OCI-LY3 (cell line): ENCODE results near the gene DOCK10.

Experiments used
- H2AFZ ChIP-seq: fragments of 200-600, 300-600 bp; shearing (Covaris generic); 2 replicates; pipeline ENCODE4 v1.6.0; 2014; ENCODE audit warnings: antibody characterized with exemption, low read depth, low read length
- H3K27ac ChIP-seq: fragments of 200-600, 300-600 bp; sonication (generic); 2 replicates; pipeline ENCODE4 v1.5.1; 2014; ENCODE audit warnings: mild to moderate bottlenecking, low read length, moderate library complexity, mixed read lengths
- H3K27me3 ChIP-seq: fragments of 200-600, 300-600 bp; sonication (generic); 2 replicates; pipeline ENCODE4 v1.6.1; 2014; ENCODE audit warnings: low read depth, low read length, mixed read lengths
- H3K36me3 ChIP-seq: fragments of 200-600, 300-600 bp; sonication (generic); replicated peaks from 2 replicates; pipeline ENCODE3; 2014; ENCODE audit warnings: low read depth, low read length, mixed read lengths
- H3K4me1 ChIP-seq: fragments of 300-600, 200-600 bp; sonication (generic); 2 replicates; pipeline ENCODE4 v1.6.1; 2014; ENCODE audit warnings: low read length, mixed read lengths
- H3K4me2 ChIP-seq: fragments of 200-600, 300-600 bp; sonication (generic); 2 replicates; pipeline ENCODE4 v1.6.1; 2014; ENCODE audit warnings: low read length, mixed read lengths
- H3K4me3 ChIP-seq: fragments of 300-600, 200-600 bp; sonication (generic); 2 replicates; pipeline ENCODE4 v1.5.1; 2014; ENCODE audit warnings: antibody characterized with exemption, mild to moderate bottlenecking, low read length, moderate library complexity
- H3K79me2 ChIP-seq: fragments of 300-600, 200-600 bp; shearing (Covaris generic); 2 replicates; pipeline ENCODE4 v1.6.1; 2014; ENCODE audit warnings: mild to moderate bottlenecking, low read length, mixed read lengths
- H3K9ac ChIP-seq: fragments of 300-600, 200-600 bp; shearing (Covaris generic); 2 replicates; pipeline ENCODE4 v1.6.0; 2014; ENCODE audit warnings: mild to moderate bottlenecking, low read length, moderate library complexity
- H3K9me3 ChIP-seq: fragments of 200-600, 300-600 bp; shearing (Covaris generic); 2 replicates; pipeline ENCODE4 v1.6.1; 2014; ENCODE audit warnings: low read length, mixed read lengths; ENCODE audit not compliant: insufficient read depth
- H4K20me1 ChIP-seq: fragments of 200-600, 300-600 bp; sonication (generic); 2 replicates; pipeline ENCODE4 v1.6.1; 2016; ENCODE audit warnings: low read length, mixed read lengths; ENCODE audit not compliant: insufficient read depth
- EZH2phosphoT487 ChIP-seq: fragments of 200-600 bp; shearing (Covaris generic); IDR thresholded peaks from 2 replicates; pipeline ENCODE4 v1.6.1; 2018; ENCODE audit warnings: antibody characterized with exemption, mixed run types, low read depth
- TF ChIP-seq, protein P1 (sequence below): fragments of 200-600, 300-600 bp; sonication (generic); IDR thresholded peaks from 2 replicates; pipeline ENCODE4 v1.5.1; 2014; ENCODE audit warnings: antibody characterized with exemption, low read length, low read depth

The DOCK10 gene

DNA sequence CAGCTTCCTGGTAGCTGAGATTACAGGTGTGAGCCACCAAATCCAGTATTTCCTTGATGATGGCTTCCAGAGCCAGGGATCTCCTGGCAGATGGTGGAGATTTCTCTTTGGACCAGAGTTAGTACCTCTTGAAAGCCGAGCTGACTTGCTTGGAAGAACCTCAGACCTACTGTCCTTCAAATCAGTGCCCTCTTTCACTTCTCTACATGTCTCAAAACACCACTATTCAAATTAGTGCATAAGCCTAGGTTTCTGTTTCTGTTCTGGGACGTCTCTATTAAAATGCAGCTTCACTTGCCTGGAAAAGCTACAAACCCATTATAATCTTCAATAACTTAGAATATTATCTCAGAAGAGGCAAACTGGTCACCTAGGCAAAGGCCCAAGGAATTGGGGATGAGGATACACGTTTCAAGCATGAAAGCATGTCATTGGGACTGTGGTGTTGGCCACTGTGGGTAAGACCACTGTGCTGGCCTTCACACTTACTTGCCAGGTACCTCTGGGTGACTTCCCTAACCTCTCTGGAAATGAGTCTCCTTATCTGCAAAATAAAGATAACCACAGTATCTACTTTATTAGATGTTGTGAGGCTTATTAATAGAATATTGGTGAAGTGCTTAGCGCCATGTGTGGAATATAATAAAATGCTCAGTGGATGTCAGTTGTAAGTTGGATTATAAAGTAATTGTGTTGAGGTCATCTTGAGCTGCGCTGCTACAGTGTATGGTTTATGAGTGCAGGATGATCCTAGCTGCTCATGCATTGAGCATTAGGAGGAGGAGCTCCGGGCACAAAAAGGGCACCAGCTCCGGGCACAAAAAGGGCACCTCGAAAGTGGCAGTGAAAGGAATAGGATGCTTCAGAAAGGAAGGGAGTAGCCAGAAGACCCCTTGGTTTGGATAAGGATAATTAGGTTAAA lies 84.5 kb downstream of the DOCK10 start:
- peak overlapping the region; percentile 56 for H3K4me3 ChIP-seq
- peaks cover 50% of the 10 kb centered on the region for H3K79me2 ChIP-seq
- no peaks in the 10 kb centered on the region for H3K27me3 ChIP-seq
- H3K4me2 ChIP-seq = peak overlapping the region; percentile 89
- H4K20me1 ChIP-seq = peaks cover 27% of the 10 kb centered on the region
- H3K9me3 ChIP-seq = no peaks in the 10 kb centered on the region
- H3K27ac ChIP-seq = peak overlapping the region; percentile 91
- H2AFZ ChIP-seq = no peak overlapping the region
- peaks cover 3% of the 10 kb centered on the region for H3K36me3 ChIP-seq
- peaks cover 78% of the 10 kb centered on the region for H3K4me1 ChIP-seq
- H3K9ac ChIP-seq = peak overlapping the region; percentile 36; the same call in 1 of the 2 replicates
- no peak for TF ChIP-seq EZH2phosphoT487
- TF ChIP-seq, protein P1, sequence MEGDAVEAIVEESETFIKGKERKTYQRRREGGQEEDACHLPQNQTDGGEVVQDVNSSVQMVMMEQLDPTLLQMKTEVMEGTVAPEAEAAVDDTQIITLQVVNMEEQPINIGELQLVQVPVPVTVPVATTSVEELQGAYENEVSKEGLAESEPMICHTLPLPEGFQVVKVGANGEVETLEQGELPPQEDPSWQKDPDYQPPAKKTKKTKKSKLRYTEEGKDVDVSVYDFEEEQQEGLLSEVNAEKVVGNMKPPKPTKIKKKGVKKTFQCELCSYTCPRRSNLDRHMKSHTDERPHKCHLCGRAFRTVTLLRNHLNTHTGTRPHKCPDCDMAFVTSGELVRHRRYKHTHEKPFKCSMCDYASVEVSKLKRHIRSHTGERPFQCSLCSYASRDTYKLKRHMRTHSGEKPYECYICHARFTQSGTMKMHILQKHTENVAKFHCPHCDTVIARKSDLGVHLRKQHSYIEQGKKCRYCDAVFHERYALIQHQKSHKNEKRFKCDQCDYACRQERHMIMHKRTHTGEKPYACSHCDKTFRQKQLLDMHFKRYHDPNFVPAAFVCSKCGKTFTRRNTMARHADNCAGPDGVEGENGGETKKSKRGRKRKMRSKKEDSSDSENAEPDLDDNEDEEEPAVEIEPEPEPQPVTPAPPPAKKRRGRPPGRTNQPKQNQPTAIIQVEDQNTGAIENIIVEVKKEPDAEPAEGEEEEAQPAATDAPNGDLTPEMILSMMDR = no peak

DNA sequence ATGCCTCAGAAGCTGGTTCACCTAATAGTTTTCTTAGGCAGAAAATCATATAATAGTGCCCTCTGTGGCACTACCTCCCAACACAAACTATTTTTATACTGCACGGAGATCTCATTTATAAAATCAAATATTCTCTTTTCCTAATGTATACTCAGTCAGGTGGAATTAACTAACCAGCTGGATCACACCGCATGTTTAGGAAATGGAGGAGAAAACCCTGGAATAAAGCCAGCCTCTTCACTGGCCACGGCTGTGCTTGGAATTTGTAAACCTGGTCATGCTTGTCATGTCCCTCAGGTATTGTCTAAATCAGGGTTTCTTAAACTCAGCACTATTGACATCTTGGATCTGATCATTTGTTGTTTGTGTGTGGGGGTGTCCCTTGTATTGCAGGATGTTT lies 85.6 kb downstream of the DOCK10 start:
- Histone ChIP-seq H3K79me2 (peaks cover 48% of the 10 kb centered on the region), H3K4me2 (peak overlapping the region; percentile 89), H3K4me3 (no peak overlapping the region), H3K9ac (no peak overlapping the region), H3K27me3 (no peaks in the 10 kb centered on the region), H2AFZ (no peak overlapping the region), H3K27ac (no peak overlapping the region), H4K20me1 (peaks cover 28% of the 10 kb centered on the region), H3K4me1 (peaks cover 87% of the 10 kb centered on the region), H3K36me3 (peaks cover 9% of the 10 kb centered on the region), H3K9me3 (no peaks in the 10 kb centered on the region)
- TF ChIP-seq, protein P1 = no peak
- no peak for TF ChIP-seq EZH2phosphoT487

DNA sequence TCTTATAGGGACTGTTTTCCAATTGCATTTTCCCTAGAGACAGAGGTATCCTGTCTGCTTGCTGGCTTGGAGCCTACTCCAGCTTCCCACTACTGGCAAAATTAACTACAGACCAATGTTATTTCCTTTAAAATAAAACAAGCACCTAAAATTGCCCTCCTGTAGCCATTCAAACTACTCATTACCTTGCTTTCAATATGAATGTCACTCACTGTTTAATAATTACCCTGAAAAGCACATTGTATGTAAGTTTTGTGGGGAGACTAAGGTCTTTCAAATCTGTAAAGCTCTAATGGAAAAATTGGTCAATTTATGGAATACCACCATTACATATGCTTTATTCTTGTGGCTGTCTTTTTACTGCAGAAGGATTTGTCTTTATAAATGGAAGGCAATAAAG lies 87.3 kb downstream of the DOCK10 start:
- no peak for TF ChIP-seq EZH2phosphoT487
- TF ChIP-seq, protein P1 = no peak
- peak overlapping the region; percentile 52 for H3K4me2 ChIP-seq

DNA sequence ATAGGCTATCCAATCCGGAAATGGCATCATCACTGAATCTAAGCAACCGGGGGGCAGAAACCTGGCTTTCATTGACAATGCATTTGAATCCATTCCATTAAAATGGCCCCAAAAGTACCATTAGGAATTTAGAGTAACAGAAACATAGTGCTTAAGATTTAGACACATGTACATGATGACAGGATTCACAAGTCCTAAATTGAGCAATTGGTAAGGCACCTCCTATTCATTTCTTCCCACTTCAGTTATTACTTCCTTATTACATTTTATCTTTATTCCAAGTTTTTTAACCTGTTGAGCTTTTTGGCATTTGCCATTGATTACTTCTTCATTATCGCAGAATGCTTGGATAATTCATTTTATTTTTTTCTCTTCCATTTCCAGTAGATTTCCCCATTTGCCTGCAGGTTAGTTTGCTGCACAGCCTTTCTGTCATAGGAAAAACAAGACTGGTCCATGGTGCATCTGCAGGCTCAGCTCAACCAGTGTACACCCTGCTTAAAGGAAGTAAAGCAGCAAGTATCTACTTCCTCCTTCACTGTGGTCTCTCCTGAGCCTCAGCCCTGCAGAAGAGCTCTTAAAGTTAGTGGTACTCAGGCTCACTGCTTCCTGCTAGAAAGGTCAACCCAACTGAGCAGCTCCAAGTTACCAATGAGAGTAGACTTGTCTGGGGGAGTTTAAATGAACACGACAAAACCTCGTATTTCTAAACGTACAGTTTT lies 89.2 kb downstream of the DOCK10 start:
- H3K4me2 ChIP-seq = peak overlapping the region; percentile 35
- H2AFZ ChIP-seq = no peak overlapping the region
- H3K27ac ChIP-seq = peak overlapping the region; percentile 43

More for the DNA sequence above, 87.3 kb downstream of the DOCK10 start:
- H3K79me2 ChIP-seq = peaks cover 54% of the 10 kb centered on the region
- H3K27me3 ChIP-seq = no peaks in the 10 kb centered on the region
- H3K9ac ChIP-seq = no peak overlapping the region
- H3K4me1 ChIP-seq = peaks cover 84% of the 10 kb centered on the region
- peaks cover 26% of the 10 kb centered on the region for H4K20me1 ChIP-seq
- H3K27ac ChIP-seq = no peak overlapping the region
- peaks cover 14% of the 10 kb centered on the region for H3K36me3 ChIP-seq
- 0 out of 2 replicates have a peak overlapping the region, but pooled peaks have one; percentile 3 for H3K4me3 ChIP-seq
- H2AFZ ChIP-seq = no peak overlapping the region
- no peaks in the 10 kb centered on the region for H3K9me3 ChIP-seq

More for the DNA sequence above, 89.2 kb downstream of the DOCK10 start:
- Histone ChIP-seq H3K36me3 (peaks cover 23% of the 10 kb centered on the region), H3K4me1 (peaks cover 80% of the 10 kb centered on the region), H3K9me3 (no peaks in the 10 kb centered on the region), H3K27me3 (no peaks in the 10 kb centered on the region), H3K79me2 (peaks cover 62% of the 10 kb centered on the region), H4K20me1 (peaks cover 41% of the 10 kb centered on the region), H3K9ac (no peak overlapping the region), H3K4me3 (peak overlapping the region; percentile 34; the same call in 1 of the 2 replicates)
- TF ChIP-seq, protein P1 = no peak
- TF ChIP-seq EZH2phosphoT487 = no peak
